GM18870 (cell line): Measurements from ENCODE around the gene ZNF143.
"Not testable (repeated sequence)": the region's sequence is repeated elsewhere in the genome, so short reads cannot be mapped to it uniquely, and the experiment has no call there.

Experiments used
- ATAC-seq: cut with Tn5 transposase; IDR thresholded peaks from one replicate; pipeline ENCODE4 v1.9.1; 2021; ENCODE audit warnings: moderate library complexity; ENCODE audit not compliant: unreplicated experiment

Gene ZNF143

DNA sequence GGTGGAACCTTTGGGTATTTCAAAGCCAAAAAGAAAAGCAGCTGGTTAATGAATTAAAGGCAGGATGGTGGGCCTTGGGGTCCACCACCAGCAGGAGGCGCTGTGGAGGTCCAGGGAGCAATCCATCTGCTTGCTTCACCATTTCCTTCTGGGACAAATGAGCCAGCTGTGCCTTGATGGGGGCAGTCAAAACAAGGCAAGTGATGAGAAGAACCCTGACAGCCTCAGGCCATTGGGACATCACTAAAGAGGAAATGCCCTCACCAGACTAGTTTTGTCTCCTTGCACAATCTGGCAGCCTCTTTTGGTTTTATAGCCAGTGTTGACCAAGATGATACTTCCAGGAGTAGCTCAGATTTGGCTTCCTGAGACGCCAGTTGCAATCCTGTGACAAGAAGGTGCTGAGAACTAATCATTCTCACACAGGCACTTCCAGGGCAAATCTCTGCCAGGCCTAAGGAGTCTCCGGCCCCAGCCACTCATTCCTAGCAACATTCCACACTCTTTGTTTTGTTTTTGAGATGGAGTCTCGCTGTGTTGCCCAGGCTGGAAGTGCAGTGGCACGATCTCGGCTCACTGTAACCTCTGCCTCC, 74.5 kb downstream of the ZNF143 start:
- no peak for ATAC-seq

DNA sequence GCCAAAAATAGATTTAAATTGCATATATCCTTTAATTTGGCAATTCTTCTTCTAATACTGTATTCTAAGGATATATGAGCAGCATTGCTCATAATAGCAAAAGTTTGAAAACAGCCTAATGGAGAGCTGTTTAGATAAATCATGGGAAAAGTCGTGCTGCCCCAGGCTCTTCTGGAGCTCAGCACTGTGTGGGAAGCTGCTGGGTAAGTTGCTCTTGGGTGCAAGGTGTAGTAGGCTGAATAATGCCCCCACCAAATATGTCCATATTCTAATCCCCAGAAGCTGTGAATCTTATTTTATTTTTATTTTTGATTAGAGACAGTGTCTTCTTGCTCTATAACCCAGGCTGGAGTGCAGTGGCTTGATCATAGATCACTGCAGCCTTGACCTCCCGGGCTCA, 77.7 kb downstream of the ZNF143 start:
- no peak for ATAC-seq

DNA sequence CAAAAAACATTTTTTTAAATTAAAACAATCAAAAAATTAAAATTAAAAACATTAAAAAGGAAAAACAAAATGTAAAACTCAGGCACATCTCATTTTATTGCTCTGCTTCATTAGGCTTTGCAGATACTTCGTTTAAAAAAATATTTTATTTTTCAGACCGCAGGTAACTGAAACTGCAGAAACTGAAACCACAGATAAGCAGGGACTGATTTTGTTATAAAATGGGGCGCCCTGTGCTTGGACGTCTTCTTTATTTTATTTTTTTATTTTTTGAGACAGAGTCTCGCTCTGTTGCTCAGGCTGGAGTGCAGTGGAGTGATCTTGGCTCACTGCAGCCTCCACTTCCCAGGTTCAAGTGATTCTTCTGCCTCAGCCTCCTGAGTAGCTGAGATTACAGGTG, 88.4 kb downstream of the ZNF143 start:
- not testable (repeated sequence) for ATAC-seq

DNA sequence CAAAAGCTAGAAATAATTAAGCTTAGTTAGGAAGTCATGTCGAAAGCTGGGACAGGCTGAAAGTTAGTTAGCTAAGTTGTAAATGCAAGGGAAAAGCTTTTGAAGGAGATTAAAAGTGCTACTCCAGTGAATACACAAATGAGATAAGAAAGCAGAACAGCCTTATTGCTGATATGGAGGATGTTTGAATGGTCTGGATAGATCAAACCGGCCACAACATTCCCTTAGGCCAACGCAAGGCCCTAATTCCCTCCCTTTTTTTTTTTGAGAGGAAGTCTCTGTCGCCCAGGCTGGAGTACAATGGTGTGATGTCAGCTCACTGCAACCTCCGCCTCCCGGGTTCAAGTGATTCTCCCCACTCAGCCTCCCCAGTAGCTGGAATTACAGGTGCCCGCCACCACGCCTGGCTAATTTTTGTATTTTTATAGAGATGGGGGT, 89.4 kb downstream of the ZNF143 start:
- ATAC-seq, result no peak

DNA sequence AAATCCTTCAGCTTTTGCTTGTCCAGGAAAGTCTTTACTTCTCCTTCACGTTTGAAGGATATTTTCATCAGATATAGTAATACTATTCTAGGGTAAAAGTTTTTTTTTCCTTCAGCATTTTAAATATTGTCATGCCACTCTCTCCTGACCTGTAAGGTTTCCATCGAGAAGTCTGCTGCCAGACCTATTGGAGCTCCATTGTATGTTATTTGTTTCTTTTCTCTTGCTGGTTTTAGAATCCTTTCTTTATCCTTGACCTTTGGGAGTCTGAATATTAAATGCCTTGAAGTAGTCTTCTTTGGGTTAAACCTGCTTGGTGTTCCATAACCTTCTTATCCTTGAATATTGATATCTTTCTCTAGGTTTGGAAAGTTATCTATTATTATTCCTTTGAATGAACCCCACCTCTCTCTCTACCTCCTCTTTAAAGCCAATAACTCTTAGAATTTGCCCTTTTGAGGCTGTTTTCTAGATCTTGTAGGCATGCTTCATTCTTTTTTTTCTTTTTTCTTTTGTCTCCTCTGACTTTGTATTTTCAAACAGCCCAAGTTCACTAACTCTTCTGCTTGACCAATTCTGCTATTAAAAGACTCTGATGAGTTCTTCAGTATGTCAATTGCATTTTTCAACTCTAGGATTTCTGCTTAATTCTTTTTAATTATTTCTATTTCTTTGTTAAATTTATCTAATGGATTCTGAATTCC, 100.6 kb downstream of the ZNF143 start:
- no peak for ATAC-seq

DNA sequence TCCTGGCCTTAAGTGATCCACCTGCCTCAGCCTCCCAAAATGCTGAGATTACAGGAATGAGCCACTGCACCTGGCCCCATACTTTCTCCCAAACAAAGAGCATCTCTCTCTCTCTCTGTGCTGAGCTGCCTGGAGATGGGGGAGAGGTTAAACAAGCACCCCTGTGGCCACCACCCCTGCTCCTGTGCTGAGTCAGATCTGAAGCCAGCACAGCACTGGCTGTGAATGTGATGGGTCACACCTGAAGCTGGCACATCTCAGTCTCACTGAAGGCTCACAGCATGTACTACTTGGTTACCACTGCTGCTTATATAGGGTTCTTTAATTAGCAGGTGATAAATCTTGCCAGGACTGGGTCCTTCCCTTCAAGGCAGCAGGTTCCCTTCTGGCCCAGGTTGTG, 101.9 kb downstream of the ZNF143 start:
- ATAC-seq, result no peak

DNA sequence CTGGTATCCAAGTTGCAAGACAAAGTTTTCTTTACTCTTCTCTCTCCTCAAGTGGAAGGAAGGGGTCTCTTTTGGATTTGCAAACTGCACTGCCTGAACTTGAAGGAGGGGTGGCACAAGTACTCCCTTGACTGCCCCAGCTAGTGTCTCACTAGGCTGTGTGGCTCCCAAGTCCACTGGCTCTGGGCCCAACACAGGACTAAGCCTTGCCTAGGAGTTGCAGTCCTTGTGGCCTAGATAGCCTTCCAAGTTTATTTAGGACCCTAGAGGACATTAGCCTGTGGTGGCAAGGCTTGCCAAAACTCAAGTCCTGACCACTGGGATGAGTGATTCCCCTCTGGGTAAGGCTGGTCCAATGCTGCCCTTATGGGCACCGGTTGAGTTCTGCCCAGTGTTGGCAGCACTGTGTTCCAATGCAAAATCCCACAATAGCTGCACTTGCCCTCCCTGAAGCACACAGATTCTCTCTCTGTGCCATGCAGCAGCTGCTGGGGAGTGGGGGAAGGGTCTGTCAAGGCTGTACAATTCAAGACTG, 102.5 kb downstream of the ZNF143 start:
- no peak for ATAC-seq

DNA sequence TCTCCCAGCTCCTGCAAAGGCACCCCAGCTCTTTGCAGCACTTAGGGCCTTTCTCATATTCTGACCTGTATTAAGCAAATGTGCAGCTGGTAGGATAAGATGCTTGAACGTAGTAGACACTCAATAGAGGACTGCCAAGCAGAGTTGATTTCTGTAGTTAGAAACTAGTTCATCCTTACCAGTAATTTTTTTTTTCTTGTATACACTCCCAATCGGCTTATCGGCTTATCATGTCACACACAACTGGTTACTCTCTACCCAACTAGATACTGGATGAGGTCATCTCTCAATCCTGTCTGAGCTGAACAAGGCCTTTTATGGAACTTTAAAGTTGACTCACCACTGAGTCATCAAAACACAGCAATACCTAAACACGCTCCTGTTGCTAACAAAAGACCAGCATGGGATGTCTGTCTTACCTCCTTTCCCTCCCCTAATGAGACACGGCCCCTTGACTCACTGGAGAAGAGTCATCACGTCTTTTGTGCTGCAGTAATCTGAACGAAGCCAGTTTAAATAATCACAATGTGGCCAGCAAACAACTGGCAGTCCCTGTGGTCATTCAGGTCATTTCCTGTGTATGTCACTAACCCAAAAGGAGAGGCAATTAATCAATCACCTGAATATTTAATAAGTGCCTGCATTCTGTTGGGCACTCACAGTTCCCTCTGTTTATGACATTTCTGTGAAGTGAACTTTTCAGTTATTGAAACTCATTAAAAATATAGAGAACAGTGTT, 105.2 kb downstream of the ZNF143 start:
- ATAC-seq, result peak; percentile 92

DNA sequence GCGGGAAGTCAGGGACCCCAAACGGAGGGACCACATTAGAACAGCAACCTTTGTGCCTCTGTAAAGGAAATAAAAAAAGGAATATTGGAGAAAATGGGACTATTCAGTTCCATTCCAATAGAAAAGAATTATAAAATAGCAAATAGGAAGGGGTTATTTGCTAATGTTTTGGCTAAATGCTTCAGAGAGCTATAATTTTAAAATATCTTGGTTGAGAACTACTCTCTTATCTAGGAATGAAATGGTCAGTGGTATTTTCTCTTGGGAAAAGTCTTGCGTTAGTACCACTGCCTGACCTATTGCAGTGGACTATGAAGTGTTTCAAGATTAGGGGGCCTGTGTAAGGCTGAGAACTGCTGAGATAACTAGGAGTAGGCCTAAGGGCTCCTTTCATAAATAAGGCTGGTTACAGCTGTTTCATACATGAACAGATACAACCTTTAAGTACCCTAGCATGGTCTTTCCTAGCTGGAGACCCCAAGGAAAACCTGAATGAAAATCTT, 105.8 kb downstream of the ZNF143 start:
- no peak for ATAC-seq

DNA sequence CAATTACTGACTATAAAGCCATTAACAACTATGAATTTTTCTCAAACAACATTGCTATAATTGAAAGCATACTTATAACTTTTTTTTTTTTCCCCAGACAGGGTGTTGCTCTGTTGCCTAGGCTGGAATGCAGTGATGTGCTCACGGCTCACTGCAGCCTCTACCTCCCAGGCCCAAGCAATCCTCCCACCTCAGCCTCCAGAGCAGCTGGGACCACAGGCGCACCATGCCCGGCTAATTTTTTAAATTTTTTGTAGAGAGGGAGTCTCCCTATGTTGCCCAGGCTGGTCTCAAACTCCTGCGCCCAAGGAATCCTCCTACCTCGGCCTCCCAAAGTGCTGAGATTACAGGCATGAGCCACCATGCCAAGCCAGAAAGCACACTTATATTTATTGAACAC, 106.6 kb downstream of the ZNF143 start:
- ATAC-seq, result no peak

DNA sequence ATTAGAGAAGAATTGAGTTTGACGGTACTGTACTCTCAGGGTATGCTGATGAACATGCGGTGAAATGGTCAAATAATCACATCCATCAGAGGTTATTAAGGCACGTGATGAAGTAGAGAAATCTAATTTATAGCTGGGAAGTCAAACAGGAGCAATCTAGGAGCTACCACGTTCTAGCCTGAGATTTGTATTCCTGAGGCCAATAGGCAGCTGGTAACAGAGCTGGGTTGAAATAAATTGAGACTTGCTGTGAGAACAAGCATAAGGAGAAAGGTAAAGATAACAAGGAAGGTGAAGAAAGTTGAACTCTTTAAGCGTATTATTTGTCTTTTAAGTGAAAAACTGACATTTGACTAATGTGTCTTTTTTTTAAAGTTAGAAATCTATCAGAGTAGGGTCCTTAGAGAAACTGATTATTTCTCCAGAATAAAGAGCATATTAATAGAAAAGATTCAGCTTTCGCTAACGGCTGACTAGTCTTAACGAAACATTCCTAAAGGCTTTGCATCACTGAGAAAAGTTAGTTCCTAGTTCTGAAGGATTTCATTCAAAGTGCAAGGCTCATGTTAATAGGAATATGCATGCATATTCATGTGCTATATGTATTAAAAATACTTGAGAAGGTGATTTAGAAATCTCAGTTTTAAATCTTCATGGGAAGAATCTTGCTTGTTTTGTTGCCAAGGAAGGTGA, 107.5 kb downstream of the ZNF143 start:
- no peak for ATAC-seq

DNA sequence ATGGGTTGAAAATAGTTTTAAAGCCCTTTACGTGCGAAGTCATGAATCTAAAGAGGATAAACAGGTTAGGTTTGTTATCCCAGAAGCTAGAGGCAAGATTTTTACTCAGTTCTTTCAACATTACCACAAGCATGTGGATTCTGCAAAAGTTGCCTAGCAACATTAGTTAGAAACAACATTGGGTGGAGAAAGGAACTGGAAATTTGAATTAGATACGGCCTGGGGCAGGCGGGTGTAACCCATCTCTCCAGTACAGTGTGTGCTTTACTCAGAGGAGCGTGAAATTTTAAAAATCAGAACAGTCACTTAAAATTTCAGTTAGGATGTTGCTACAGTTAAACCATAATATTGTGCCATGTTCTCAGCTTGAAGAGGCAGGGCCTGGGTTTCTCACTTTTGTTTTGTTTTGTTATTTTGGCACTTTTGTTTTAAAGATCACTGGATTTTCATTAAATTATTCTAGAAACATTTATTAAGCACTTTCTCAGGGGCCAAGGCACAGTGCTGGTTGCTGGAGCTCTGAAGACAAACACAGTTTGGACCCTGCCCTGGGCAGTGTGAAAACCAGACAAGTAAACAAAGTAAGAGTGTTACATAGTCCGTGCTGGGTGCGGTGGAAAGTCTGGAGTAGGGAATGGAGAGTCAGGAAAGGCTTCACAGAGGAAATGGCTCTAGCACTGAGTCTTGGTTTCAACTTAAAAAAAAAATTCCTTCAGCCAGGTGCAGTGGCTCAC, 108.2 kb downstream of the ZNF143 start:
- no peak for ATAC-seq

DNA sequence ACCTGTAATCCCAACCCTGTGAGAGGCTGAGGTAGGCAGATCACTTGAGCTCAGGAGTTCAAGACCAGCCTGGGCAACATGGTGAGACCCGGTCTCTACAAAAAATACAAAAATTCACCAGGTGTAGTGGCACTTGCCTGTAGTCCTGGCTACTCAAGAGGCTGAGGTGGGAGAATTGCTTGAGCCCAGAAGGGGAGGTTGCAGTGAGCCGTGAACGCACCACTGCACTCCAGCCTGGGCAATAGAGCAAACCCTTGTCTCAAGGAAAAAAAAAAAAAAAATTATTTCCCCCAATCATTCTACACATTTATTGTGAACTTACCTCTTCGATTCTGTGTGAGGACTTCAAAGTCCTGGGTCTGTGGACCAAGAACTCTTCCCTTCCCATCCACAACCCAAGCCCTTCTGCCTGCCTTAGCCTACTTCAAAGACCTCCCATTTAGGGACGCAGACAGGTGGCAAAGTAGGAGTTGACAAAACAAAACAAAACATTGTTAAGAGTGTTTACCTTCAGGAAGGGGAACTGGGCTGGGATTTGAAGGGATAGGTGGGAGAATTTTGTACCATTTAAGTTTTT, 108.9 kb downstream of the ZNF143 start:
- no peak for ATAC-seq

DNA sequence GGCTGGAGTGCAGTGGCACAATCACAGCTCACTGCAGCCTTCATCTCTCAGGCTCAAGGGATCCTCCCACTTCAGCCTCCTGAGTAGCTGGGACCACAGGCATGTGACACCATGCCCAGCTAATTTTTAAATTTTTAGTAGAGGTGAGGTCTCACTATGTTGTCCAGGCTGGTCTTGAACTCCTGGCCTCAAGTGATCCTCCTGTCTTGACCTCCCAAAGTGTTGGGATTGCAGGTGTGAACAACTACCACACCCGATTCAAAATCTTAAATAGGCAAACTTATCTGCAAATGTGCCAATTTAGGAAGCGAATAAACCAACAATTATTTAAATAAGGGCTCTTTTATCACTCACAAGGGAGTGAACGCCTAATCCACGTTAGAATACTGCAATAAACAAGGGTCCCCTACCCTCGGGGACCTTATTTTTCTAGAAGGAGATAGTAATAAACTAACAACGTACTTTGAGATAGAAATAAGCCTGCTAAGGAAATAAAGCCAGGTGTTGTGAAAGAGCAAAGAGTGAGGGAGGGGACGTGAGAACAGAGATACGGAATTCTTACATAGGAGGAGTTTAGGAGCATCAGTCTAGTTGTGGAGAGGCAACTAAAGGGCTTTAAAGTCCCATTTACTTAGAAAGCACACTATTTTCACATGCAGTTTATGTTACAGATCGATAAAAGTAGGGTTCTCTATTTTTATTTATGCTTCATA, 109.7 kb downstream of the ZNF143 start:
- ATAC-seq, result no peak

DNA sequence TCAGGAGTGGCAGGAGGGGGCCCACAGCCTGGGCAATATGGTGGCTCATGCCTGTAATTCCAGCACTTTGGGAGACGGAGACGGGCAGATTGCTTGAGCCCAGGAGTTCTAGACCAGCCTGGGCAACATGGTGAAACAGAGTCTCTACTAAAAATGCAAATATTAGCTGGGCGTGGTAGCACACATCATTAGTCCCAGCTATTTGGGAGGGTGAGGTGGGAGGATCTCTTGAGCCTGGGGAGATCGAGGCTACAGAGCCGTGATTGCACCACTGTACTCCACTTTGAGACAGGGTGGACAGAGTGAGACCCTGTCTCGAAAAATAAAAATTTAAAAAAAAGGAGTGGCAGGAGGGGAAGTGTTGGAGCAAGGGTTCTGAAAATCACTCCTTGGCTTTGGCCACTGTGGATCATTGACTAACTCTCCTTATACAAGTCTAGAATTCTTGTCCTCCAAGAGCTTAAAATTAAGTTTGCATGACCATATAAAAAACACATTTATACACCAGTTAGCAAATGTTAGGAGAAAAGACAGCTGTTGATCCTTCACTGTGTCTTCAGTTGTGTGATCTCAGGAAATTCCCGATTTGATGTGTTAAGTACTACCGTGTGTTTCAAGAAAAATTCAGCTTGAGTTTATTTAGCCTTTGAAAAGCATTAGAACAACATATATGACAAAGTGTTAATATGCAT, 110.4 kb downstream of the ZNF143 start:
- ATAC-seq, result no peak

DNA sequence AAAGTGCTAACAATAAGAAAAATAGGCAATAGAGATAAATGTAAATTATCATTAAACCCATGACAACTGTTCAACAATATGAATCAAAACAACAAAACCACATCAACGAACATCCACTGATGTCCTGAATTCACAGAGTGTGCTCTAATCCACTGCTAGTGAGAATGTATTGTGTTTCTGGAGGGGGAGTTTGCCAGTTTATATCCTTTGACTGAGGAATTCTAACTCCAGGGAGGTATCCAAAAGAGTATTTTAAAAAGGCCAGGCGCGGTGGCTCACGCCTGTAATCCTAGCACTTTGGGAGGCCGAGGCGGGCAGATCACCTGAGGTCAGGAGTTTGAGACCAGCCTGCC, 110.9 kb downstream of the ZNF143 start:
- ATAC-seq, result no peak

DNA sequence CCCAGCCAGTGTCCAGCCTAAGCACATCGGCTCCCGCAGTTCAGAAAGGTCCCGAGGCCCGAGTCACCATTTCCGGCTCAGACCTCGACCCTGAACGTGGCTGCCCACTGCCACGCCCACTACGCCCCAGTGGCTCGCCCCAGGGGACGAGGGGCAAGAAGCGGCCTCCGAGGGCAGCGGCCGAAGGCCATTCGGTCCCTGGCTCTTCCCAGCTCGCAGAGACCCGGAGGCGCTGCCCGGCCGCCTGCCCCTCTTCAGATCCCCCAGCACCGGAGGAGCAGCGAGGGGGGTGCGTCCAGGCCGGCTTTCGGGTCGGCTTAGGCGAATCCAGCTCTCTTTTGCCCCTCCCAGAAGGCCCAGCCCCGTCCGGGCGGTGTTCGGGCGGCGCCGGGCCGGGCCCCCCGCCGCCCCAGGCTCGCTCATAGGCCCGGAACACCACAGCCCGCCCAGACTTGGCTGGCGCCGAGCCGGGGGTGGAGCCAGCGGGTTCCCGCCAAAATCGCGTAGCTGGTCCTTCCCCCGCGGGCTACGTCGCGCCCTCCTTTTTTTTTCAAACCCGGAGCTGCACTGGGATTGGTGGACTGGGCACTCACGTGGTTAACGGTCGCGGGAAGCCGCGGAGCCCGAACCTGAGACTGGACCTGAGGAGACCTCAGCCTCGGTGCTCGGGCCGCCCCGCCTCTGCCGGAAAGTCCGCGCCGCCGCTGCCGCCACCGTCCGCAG, 112.4 kb downstream of the ZNF143 start, which contains the start of gene WEE1:
Gene WEE1 (plus strand): TSS at position 619 of the 723 bp plus-strand sequence. CDS start 264 bp downstream, outside the sequence.
- ATAC-seq, result peak; percentile 76
